ENCODE measurements around the gene ZNF787. TPM values are rescaled to one million over a fixed set of nuclear protein-coding genes. Genes with fewer than 3 reads are reported as not detected.

ZNF787 gene
- total RNA-seq, 1 donor from 2014 or later: 29.0 TPM

DNA sequence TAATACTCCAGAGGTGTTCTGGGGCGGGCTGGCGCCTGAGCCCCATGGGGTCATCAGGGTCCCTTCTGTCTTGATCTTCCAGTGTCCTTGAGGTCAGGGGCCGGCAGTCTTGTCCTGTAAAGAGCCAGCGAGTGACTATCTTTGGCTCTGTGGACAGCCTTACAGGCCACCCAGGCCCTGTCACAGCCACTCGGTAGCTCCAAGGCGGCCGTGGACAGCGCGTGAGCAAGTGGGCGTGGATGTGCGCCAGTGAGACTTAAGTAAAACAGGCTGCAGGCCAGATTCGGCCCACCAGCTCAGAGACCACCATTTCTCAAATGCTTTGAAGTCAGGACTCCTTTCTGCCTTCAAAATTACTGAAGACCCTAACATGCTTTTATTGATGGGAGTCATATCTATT lies 23.7 kb upstream of the ZNF787 start:
- DNase-seq (ENCODE audit: low spot score) (no peak), ATAC-seq (no peak)

DNA sequence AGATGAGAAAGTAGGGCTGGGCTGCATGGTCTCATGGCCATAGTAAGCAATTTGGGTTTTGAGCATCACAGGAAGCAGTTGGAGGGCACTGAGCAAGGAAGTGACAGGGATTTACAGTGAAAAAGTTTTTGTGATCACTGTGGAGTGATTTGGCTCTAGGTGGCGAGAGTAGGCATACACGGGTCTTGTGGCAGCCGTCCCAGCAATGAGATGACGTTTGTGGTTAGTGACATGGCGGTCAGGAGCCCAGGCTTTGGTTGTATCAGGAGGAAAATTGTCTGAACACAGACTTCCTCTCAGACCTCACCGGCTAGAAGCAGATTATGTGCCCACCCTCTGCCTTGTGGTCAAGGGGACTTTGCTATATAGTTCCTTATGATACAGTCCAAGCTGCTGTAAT lies 23.3 kb upstream of the ZNF787 start:
- DNase-seq (ENCODE audit: low spot score) (no peak), ATAC-seq (no peak)

DNA sequence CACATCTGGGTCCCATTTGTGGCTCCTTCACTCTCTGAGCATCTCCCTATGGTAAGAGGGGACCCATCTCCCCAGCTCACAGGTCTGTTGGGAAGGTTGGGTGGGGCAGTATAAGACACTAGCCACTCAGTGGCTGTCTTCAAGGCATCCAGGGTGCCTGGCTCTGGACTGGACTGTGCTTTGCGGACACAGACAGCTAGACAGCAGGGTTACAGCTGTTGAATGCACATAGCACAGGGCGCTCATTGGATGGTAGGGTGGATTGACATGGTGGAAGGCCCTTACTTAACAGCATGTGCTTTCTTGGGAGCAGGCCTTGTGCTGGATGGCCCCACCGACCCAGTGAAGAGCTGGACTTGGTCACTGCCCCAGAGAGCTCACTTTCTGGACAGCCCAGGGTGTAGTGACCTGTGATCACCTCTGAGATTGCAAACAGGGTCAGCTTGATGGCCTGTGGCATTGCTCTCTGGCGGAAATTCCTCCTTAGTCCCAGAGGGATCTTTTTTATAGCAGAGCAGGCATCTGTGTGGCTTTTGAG lies 21.9 kb upstream of the ZNF787 start:
- DNase-seq (ENCODE audit: low spot score): peak; percentile 84
- ATAC-seq: peak; percentile 47

DNA sequence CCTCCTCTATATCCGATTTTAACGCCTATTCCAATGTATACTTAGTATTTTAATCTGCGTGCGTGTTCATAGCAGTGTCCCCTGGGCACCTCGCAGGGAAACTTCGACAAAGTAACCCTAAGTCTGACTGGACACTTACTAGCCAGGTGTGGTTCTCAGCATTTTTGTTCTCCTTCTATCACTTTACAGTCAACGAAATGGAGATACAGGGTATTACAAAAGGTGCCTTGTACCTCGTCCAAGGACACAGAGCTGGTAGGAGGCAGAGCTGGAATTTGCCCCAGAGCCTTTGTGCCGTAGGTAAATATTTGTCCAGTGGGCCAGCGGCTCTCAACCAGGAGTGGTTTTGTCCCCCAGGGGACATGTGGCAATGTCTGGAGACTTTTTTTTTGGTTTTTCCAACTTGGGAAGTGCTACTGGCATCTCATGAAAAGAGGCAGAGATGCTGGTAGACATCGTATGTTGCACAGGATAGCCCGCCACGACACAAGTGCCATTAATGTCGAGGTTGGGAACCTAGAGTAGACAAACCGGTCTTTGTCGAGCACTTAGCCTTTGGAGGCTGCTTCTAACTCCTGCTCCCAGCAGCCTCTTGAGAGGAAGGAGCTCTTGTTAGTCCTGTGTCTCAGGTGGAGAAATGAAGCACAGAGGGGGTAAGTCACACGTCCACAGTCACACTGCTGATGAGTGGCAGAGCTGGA lies 21.1 kb upstream of the ZNF787 start:
- ATAC-seq: peak; percentile 35
- DNase-seq (ENCODE audit: low spot score): peak; percentile 89

DNA sequence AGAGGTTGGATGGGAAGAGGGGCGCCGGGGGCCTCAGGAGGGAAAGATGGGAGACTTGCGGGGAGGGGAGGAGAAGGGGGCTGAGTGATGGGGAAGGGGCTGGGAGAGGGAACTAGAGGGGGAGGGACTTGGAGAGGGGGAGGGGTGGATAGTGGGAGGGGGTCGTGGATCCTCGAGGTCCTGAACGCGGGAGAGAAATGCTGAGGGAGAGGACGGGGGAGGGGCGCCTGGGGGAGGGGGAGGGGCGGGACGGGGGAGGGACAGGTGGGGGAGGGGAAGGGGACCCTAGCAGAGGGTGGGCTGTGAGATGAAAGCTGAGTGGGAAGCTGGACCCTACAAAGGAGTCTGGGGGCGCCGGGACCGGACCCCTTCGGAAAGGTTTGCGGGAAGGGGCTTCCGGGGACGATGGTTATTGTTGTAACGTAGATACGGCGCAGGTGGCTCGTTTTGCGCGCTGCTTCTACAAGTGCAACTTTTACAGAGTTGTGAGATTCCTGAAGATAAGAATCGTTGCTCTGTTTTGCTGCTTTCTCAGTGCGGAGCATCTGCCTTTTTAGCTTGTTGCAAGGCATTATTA lies 20.4 kb upstream of the ZNF787 start:
- DNase-seq (ENCODE audit: low spot score) (no peak), ATAC-seq (no peak)

DNA sequence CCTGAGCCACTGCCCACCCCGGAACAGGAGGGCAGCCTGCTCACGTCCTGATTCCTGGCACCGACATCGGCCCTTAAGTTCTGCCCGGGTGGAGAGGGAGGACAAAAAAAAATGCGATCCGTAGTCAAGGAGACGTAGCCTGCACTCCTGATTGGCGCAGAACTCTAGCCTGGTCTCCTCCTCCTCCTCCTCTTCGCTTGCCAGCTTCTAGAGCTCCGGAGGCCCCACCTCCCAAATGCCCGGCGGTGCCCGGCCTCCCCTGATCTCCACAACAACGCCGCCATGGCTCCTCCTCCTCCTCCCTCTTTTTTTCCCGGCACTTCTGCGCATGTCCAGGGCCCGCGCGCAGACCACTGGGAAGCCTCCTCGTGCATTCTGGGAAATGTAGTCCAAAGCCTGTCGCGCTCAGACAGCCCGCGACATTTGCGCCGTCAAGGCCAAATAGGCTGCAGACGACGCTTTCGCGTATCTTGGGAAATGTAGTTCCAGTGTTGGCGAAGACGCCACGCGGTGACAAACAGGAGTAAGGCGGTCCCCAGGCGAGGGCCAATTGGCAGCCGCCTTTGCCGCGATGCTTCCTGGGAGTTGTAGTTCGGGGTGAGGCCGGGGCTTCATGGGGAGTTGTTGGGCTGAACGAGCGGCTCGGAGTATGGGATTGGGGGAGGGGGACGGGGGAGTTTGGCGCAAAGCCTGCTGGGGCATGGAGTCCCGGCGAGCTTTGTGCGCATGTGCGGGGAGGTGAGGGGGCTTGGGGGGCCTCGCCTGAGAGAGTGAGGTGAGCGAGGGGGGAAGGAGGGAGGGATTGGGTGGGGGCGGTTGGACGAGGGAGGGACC lies 19.7 kb upstream of the ZNF787 start, which contains the start of gene ZNF444:
ZNF444 (plus strand) TSS at position 705 of the 834 bp plus-strand sequence. CDS start 5,625 bp downstream, outside the sequence.
- peak; percentile 75 for ATAC-seq
- peak; percentile 100 for DNase-seq (ENCODE audit: low spot score)

DNA sequence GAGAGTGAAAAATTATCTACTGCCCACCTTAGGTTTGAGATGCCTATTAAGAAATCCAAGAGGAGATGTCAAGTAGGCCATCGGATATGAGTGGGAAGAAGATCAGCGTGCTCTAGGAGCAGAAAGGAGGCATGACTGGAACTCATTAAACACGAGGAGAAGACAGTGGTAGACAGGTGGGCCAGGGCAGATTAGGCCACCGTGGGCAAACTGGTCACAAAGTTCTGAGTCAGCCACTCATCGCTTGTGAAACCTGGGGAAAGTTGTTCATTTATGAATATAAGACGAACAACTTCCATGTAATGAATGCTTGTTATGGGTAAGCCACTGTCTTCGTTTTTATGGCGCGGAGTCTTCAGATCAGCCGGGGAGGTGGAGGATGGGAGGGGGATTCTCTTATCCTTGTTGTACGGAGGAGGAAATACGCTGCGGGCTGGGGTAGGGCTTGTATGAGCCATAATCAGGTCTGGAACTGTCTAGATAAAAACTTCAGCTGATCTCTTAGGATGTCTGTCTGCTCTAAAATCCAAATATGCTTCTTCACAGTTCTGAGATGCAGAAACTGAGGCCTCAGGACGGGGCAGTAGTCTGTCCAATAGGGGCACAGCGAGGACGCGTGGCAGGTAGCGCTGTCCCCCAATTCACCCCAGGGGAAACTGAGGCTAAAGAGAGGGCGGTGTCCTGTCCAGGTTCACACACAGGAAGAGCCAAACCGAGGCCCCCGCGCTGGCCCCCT lies 18.9 kb upstream of the ZNF787 start:
- ATAC-seq: no peak

DNA sequence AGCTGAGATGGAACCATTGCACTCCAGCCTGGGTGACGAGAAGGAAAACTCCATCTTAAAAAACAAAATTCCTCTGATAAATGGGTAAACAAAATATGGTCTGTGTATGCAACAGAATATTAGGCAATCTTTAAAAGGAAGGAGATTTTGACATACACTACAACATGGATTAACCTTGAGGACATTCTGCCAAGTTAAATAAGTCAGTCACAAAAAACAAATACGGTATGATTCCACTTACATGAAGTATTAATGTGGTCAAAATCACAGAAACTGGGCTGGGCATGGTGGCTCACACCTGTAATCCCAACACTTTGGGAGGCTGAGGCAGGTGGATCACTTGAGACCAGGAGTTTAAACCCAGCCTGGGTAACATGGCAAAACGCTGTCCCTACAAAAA lies 17.0 kb upstream of the ZNF787 start:
- DNase-seq (ENCODE audit: low spot score) (no peak), ATAC-seq (no peak)

More for the DNA sequence above, 18.9 kb upstream of the ZNF787 start:
- no peak for DNase-seq (ENCODE audit: low spot score)

DNA sequence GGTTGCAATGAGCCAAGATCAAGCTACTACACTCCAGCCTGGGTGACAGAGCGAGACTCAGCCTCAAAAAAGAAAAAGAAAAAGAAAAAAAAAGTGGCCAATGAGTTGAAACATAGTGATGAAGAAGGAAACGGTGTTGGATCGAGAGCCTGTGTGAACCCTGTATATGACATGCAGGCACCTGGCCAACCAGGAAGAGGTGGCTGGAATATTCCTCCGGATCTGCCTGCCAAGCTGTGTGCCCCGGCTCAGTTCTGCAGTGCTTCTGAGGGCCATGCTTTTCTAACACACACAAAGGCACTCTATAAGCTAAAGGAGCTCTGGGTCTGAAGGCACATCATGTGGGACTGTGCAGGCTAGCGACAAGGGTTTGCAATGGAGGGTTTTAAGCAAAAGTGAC lies 16.3 kb upstream of the ZNF787 start:
- ATAC-seq (peak; percentile 16), DNase-seq (ENCODE audit: low spot score) (peak; percentile 83)

DNA sequence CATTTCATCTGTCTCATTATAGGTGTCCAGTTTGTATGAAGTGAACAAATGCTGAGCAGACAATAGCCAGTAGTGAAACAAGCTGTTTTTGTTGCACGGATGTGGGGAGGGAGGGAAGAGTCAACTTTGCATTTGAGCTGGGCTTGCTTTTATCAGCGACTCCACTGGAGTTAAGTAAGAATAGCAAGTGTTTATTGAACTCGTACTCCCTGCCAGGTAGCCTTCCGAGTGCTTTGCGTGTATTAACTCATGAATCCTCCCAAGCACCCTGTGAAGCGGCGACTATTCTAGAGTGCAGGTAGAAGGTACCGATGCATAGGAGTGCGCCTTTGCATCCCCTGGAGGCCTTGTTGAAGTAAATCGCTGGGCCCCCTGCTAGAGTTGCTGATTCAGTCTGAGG lies 15.3 kb upstream of the ZNF787 start:
- ATAC-seq (peak; percentile 1), DNase-seq (ENCODE audit: low spot score) (no peak)

DNA sequence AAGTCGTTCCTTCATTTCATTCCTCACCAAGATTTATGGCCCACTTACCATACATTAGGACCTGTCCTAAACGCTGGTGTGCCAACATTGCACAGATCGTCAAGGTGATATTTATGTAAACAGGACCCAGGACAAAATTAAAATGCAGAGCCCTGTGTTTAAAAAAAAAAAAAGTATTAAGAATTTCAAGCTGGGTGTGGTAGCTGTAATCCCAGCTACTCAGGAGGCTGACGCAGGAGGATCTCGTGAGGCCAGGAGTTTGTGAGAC lies 13.5 kb upstream of the ZNF787 start:
- ATAC-seq: no peak
- no peak for DNase-seq (ENCODE audit: low spot score)

DNA sequence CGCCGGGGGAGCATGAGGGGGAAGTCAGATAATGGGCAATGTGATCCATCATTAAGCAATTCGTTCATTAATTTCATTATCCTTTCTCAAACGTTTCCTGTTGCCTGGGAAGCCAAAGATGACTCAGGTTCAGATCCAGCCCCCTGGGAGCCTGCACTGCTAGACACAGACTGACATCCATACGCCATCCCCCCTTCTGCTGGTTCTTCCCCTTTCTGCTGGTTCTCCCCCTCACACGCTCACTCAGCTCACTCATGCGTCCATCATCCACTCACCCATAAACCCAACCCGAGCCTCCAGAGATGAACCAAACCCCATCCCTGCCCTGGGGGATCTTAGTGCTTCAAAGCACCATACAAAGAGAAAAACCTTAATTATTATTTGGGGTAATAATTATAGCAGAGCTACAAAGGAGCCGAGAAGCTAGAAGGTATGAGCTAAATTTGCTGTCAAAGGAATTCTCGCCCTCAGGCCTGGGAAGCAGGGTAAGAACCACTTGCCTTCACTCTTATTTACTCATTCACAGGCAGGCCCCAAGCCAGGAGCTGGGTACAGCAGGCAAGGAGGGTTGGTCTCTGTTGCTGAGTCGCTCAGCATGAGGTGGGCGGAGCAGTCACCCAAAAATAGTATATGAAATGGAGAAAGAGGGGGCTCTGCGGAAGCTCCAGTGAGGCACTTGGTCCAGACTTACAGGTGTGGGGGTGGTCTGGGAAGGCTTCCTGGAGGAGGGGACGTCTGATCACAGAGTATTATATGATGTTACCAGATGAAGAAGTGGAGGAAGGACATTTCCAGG lies 13.0 kb upstream of the ZNF787 start:
- no peak for ATAC-seq
- DNase-seq (ENCODE audit: low spot score): no peak

DNA sequence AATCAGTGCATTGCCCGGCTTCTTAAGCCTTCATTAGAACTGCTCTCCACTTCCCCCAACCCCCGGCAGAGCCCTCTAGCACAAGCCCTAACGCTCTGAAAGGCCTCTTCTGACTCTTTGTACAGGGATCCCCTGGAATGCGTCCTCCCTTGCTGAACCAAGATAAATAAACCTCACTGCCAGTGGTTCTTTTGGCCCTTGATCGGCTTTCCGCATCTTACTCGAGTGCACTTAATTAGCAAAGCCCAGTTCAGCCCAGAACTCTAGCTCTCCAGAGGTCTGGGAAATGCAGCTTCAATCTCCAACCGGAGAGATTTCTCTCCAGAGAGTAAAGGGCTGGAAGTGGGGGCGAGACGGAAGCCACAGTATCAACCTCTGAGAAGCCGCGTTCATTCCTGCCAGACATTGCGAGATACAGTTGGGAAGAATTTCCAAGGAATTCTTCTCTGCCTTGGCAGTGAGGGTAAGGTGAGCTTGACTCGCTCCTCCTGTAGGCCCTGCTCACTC lies 11.3 kb upstream of the ZNF787 start:
- ATAC-seq (peak; percentile 64), DNase-seq (ENCODE audit: low spot score) (no peak)

DNA sequence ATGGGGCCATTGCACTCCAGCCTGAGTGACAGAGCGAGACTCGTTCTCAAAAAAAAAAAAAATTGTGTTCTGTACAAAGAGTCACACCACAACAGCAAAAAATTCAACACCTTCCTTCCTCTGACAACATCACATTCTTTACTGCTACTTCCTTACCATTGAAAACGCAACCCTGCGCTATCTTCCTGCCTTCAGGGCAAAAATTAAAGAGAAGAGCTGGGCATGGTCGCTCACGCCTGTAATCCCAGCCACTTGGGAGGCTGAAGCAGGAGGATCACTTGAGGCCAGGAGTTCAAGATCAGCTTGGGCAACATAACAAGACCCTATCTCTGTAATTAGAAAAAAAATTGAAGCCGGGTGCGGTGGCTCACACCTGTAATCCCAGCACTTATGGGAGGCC lies 10.6 kb upstream of the ZNF787 start:
- ATAC-seq: no peak
- DNase-seq (ENCODE audit: low spot score): no peak

DNA sequence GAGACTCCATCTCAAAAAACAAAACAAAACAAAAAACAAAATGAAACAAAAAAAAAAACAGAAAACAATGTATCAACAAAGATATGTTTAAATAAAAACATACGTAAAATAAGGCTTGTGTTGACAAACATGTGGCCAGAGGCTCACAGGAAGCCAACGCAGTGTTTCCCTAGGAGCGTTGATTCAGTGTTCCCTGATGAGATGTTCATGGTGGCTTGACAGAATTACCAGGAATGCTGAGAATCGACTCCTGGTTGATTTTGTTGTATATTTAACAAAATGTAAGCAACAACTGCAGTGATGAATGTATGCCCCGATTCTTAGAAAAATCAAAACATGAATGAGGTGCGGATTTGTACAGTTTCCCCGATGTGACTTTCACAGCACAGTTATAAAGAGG lies 8.9 kb upstream of the ZNF787 start:
- no peak for ATAC-seq
- no peak for DNase-seq (ENCODE audit: low spot score)

DNA sequence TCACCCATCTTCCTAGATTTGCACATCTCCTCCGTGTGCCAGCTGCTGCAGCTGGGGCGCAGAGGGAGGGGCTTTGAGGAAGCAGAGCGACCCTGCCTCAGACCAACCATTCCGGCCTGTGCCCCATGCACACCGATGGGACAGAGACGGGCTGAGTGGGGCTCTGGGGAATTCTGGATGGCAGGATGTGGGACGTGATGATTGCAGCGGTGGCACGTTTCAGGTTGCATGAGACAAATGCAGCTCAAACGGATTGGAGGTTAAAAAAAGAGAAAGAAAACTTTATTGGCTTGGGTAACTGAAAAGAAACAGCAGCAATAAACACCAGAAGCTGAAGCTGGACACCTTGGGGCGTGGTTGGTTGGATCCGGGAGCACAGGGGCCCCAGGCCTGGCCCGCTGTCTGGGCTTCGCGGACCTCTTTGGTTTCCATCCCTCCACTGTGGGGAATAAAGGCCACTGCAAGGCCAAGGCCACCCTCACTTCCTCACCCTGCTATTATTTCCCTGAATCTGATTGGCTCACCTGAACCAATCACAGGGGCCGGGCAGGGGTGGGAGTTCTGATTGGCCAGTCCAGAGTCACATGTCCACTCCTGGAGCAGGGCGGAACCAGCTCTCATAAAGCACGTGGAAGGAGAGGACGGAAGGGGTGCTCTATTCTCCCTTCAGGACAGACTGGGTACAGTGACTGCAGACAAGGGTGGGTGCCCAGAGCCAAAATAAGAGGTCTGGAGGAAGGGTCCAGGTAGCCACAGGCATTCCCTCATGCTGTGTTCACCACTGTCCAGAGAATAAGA lies 6.1 kb upstream of the ZNF787 start:
- DNase-seq (ENCODE audit: low spot score) (no peak), ATAC-seq (no peak)

DNA sequence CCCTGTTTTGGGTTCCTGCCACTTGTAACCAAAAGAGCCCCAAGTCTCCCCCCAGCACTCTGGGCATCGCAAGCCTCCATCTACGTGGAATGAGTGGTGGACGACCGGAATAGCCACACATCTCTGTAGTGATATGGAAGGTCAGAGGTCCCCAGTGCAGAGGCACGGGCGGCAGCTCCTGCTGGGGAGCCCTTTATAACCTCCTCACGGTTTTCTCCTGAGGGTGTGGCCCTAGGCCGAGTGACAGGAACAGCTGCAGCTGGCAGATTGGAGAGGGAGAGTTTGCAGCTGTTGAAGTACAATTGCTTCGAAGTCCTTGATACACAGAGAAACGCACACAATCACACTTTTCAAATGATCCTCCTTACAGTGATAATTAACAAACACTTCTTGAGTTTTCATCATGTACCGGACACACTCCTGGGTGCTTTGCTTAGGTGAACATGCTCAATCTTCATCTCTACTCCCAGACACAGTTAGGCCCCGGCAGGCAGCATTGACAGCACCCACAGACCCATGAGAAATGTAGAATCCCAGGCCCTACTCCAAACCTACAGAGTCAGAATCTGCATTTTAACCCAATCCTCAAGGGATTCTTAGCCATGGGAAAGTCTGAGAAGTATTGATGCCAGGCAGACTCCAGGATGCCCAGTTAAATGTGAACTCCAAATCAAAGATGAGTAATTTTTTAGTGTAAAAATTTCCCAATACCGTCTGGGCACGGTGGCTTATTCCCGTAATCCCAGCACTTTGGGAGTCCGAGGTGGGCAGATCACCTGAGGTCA lies 4.9 kb upstream of the ZNF787 start:
- ATAC-seq (no peak), DNase-seq (ENCODE audit: low spot score) (no peak)

DNA sequence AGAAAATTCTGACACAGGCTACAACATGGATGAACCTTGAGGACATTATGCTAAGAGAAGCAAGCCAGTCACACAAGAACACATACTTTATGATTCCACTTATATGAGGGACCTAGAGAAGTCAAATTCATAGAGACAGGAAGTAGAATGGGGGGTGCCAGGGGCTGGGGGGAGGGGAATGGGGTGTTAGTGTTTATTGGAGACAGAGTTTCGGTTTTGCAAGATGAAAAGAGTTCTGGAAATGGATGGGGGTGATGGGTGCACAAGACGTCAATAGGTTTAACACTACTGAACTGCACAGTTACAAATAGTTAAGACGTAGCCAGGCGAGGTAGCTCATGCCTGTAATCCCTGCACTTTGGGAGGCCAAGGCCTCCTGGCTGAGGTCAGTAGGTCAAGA lies 3.5 kb upstream of the ZNF787 start:
- ATAC-seq (no peak), DNase-seq (ENCODE audit: low spot score) (no peak)
